Measurements from ENCODE around the gene RFX8.
"Not testable (repeated sequence)": the region's sequence is repeated elsewhere in the genome, so short reads cannot be mapped to it uniquely, and the experiment has no call there.

RFX8 gene

DNA sequence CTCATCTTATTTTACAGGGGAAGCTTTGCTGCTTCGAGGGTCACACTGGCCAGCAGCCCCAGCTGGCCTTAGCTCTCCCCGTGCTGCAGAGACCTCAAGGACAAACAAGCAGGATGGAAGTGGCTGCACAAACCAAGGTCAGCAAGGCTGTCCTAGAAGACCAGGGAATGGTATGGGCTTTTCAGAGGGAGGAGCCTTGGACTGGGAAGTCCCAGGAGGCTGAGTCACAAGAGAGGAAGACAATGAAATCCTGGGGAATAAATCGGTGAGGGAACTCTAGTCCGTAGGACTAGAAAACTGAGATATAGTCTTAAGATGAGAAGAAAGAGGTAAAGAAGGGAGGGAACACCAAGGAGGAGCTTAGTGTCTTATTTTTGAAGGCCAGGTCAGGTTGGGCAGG, 103.3 kb downstream of the RFX8 start:
- no peak for DNase-seq

DNA sequence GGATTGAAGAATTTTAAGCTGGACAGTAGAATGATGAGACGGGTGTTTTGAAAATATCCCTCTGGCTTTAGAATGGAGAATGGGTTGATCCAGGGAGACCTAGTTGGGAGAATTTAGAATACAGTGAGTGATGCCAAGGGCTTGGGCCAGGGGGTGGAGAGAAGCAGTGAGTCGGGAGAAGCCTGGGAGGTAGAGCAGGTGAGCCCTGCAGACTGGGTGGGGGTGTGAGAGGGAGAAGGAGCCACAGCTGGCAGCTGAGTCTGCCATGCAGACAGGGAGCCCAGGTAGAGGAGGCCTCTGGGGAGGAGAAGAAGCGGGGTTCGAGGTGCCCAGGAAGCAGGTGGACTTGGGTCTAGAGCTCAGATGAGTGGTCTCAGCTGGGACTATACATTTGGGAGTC, 105.8 kb downstream of the RFX8 start:
- DNase-seq: no peak

DNA sequence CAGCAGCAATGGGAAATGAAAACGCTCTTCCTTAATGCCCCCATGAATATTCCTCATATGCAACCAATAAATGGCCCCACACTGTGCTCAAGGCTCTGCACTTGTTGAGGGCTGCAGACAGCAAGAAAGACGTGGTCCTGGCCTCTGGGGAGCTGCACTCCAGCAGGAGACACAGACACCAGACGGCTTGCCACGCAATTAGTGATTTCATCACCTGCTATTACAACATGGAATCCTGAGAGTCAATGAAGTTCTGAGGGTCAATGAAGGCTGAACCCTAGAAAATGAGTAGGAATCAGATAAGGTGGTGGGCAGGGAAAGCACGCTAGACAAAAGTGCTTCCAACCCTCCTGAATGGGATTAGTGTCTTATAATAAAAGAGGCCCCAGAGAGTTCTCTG, 106.5 kb downstream of the RFX8 start:
- no peak for DNase-seq

DNA sequence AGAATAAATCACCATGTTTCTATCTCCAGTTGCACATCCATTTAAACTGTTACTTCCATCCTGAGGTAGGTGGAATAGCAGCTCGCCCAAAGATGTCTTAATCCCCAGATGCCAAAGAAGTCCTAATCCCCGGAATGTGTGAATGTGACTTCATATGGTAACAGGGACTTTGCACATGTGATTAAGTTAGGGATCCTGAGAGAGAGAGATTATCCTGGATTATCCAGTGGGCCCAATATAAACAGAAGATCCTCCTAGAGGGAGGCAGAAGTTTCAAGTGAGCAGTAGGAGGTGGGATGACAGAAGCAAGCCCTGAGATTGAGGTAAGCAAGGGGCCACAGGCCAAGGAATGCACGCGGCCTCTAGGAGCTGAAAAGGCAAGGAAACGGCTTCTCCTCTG, 107.4 kb downstream of the RFX8 start:
- DNase-seq: no peak

DNA sequence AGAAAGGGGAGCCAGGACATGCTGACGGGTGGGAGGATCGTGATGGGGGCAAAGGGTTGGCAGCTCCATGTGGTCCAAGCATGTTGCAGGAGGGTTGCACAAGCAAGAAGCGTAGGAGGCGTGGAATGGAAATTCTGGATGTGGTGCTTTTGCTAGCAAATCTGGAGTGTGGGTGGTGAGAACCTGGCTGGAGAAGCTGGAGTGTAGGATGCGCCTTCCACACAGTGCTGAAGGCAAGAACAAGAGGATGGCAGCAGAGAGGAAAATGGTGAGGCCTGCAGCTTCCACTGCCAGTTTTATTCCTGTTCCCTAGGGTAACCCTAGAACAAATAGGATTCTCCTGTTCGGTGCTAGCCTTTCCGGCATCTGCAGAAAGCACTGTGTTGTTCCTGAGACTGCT, 110.0 kb downstream of the RFX8 start:
- no peak for DNase-seq

DNA sequence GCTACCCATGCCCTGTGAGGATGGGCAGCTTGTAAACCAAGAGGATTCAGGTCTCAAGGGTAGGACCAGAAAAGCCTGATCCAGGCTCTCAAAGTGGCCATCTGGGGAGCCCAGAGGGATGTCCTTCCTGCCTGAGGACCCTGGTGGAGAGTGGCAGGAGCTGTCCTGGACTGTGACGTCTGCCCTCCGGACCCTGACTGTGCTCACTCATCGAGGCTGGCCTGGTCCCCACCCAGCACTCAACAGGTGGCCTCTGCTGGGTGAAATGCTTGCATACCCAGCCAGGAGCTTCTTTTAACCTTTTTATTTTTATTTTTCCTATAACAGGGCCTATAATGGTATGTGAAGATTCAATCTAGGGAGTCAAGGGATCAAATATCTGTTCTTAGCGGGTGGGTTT, 112.1 kb downstream of the RFX8 start:
- no peak for DNase-seq

DNA sequence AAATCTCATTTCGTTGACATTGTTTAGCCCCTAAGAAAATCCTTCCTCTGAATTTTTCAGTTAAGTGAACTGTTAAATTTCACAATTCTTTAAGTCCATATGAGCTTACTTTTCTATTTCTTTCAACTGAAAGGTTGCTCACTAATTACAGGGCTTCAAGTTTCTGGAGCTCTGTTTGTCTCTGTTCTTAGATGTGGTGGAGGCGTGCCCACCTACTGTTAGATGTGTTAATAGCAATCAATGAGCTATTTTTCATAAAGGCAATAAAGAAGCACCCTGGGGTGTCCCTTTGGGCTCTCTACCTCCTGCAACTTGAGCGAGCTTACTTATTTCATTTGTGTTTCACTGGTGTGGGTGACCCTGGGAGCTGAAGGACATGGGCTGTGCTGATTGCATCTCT, 112.6 kb downstream of the RFX8 start:
- no peak for DNase-seq

DNA sequence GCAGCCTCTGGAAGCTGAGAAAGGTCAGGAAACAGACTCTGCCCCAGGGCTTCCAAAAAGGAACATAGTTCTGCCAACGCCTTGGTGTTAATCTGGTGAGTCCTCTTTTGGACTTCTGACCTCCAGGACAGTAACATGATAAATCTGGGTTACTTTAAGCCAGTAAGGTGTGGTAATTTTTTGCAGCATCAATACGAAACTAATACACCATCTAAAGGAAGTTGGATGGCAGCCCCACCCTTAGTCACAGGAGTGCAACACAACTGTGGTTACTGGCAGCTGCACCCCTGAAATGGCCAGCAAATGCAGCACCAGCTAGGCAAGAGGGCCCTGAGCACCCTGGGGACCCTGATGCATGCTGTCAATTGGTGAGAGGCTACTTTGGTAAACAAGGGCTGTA, 113.4 kb downstream of the RFX8 start:
- DNase-seq: no peak

DNA sequence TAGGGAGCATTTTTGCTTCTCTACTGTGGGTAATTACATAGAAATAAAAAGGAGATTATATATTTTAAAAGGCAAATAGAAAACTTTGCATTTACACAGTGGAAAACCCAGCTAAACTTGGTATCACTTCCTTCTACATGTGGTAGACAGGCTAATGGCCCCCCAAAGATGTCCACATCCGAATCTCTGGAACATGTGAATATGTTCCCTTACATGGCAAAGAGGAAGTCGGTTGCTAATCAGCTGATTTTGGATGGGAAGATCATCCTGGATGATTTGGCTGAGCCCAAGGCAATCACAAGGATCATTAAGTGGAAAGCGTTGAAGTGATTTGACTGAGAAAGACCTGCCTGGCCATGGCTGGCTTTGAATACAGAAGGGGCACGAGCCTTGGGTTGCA, 113.8 kb downstream of the RFX8 start:
- no peak for DNase-seq

DNA sequence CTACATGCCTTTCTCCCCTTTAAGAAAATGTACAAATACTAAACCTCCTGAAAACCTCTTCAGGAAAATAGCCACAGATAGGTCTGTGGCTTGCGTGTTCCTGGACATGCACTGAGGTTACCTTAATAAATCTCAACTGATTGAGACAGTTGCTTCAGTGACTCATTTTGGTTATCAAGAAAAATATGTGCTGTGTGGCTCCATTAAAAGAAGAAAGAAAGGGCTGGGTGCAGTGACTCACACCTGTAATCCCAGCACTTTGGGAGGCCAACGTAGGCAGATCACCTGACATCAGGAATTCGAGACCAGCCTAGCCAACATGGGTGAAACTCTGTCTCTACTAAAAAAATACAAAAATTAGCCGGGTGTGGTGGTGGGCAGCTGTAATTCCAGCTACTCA, 114.7 kb downstream of the RFX8 start:
- no peak for DNase-seq

DNA sequence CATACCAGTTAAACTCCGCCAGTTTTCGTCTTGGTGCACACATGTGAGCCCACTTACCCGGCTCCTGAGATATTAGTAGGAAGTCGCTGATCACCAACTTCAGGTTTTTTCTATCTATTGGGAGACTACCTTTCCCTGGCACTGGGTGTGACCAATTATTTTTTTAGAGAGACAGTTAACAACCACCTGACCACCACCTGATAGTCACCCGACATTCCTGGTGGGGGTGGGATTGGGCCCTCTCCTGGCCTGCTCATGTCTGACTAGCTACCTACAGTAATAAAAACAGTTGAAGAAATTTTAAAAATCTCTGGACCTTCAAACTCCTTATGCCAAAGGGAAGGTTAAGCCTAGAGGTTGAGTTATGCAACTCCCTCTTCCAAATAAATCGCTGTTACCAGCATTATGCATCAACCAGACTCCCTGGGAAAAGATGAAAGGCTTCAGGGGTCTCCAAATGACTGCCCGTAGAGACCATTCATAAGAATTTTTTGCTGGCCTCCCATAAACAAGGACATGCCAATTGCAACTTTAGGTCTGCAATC, 115.4 kb downstream of the RFX8 start:
- no peak for DNase-seq

DNA sequence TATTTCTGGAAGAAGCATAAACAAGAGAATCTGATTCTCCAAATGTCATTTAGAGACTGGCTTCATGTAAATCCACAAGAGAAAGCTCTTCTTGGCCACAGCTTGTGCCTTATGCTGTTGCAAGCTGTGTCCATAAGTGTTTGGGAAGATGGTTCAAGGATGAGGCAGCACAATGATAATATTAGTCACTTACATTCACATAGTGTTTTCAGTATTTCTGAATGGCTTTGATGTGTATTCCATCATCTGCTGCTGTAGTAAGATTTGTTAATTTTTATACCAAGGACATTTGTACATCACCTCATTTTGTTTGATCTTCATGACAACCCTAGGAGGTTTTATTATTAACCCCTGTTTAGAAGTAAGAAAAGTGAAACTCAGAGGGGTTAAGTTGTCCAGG, 117.5 kb downstream of the RFX8 start:
- DNase-seq: no peak

DNA sequence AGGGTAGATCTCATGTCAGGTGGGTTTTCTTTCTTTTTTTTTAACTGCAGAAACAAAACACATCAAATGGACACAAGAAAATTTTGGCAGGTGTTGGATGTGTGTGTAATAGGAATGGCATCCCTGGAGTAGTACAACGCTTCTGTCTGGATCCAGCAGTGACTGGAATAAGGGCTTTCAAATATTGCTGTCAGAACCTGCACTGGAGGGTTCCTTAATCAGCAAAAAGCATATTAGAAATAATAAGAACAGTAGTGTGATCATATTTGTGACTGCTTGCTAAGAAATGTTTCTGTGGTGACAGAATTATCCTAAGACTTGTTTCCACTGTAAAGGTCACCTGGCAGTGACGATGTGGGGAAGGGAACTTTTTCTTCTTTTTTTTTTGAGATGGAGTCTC, 118.4 kb downstream of the RFX8 start:
- no peak for DNase-seq

DNA sequence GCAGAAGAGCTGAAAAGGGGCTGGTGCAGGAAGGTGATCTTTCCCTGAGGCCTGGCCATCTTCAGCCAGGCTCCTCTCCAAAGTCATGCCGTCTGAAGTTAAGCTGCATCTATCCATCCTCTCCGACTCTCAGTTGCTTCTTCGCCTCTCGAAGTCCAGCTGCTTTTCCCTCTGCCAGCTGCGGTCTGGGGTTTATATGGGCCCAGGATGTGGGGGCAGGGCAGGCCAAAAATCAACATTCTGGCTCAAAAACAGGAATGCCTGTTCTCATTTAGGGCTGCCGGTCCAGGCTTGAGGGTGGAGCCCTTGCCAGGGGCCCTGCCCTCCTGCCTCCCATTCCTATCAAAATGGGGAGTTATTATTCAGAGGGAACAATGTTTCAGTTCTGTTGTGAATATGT, 118.9 kb downstream of the RFX8 start:
- DNase-seq: no peak

DNA sequence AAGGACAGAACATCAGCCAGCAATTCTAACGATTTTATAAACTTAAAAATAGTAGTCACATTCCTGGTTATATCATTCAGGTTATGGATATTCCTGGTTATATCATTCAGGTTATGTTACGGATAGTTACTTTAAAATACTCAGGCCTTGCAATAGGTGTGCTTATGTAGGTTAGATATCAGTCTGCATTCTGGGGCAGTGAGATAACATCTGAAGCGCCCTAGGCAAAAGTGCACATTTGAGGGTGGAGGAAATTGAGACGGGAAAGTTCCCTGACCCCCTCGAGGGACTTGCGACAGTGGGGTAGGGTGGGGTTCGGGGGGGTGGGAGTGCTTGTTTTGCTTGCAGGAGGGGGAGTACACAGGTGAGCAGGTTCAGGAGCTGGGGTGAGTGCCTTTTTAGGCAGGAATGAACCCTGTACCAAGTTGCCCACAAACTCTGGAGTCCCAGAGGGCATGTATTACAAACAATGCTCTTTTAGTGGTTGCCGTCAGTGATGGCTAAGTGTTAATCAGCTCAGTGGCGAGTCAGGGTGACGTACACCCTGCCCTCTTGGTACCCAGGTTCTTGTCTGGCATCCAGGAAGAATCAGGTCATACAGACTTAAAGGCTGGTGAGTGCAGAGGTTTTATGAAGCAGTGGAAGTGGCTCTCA, 119.4 kb downstream of the RFX8 start:
- no peak for DNase-seq

DNA sequence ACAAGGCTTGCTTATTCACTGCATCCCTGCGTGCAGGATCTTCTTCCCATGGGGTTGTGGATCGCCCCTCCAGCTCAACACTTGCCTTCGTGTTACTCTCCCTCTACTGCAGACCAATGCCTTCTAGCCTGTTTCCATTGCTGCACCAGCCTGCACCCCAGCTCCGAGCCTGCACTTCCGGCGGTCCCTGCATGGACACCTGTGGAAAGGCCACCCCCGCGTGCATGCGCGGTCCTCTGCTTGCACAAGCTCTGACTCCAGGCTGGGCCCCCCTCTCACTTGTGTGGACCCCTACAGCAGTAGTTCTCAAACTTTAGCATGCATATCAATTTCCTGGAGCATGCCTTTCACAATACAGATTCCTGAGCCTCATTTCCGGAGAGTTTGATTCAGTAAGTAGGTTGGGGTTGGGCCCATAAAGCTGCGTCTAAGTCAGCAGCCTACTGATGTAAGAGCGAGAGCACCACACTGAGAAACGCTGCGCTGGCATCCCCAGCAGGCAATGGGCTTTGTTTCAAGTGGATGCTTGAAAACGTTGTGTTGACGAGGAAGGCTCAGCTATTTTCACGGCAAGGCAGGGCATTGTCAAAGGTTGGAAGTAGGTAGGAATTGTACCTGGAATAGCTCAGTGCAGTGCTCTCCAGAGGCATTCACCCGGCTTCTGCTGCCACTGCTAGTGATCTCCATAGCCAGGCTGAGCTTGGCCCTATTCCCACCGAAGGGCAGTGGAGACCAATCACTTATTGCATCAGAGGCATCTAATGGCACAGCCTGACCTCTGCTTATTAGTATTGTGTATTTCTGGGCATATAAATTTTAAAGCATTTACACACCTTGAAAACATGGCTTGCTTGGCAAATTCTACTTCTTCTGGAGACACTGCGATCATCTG, 120.2 kb downstream of the RFX8 start:
- DNase-seq: no peak

DNA sequence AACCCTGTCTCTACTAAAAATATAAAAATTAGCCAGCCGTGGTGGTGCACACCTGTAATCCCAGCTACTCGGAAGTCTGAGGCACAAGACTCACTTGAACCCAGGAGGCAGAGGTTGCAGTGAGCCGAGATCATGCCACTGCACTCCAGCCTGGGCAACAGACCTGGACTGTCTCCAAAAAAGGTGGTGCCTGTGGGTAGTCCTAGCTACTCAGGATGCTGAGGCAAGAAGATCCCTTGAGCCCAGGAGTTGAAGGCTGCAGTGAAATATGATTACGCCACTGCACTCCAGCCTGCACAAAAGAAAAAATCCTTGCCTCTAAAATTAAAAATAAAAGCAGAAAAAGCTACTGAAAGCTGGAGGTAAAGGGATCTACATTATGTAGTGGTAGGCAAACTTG, 122.3 kb downstream of the RFX8 start:
- not testable (repeated sequence) for DNase-seq

DNA sequence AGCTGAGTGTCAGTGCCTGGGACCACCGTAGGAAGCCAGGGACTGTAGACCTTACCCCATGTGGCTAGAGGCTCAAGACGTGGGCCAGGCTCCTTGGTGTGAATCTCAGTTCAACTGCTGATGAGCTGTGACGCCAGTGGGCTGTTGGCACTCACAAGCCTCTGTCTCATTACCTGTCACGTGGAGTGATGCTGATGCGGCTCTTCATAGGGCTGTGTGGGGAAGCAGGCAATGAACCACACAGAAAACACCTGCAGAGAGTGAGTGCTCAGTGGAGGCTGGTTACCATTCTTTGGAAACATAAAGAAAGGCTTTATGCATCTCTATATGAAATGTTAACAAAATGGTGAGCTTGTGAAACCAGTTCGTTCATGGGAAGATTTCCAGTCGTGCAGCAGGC, 123.7 kb downstream of the RFX8 start:
- DNase-seq: no peak

DNA sequence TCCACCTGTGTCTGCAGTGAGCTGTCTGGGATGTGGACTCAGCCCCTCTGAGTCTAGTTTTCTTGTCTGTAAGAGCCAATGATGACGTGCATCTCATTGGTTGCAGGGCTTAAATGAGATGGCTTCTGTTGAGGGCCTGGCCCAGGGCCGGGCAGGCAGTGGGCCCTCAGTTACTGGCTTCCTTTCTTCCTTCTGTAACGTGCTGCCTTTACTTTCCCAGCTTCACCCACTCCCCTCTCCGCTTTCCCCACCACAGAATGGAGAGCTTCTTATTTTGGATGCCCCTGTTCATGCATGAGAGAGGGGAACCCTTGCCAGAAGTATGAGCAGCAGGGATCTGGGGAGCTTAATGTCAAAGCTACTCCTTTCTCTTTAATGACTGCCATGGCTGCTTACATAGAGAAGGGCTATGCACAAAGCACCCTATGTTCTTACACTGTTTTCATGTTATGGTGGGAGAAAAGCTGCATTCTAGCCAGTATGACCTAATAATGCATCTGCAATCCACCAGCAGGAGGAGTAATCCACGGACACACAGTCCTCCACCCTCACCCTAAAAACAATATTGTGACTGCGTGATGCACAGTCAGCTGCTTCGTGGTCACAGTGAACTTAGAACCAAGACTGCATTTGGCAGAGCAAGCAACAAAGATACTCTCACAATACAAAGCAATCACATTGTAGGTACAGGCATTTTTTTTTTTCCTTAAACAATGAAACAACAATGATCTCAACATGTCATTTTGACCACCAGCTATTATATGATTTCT, 124.8 kb downstream of the RFX8 start:
- DNase-seq: no peak

DNA sequence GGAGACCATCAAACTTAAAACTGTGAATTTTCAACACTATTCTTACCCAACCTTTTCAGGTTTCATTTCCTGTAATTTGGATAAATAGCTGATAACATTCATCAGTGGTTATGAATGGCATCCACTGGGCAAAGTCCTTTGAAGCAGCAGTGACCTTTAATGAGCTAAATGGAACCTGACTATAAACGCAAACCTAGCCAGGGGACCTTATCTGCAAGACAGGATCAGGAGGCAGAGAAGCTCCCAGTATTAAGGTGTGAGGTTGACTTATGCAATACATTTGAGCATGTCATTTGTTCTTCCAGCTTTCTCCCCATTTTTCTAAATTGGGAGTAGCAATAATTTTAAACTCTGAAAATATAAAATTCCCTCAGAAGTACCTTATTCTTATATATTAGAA, 126.0 kb downstream of the RFX8 start:
- no peak for DNase-seq

Data from stimulated activated CD4-positive, alpha-beta T cell treated with anti-CD3 and anti-CD28 coated beads, Interleukin-12 subunit alpha, Interleukin-12 subunit beta, amount 100 ng/mL, for 4 hours (primary cell).